ENCODE measurements around the gene KRT81. TPM values are rescaled to one million over a fixed set of nuclear protein-coding genes. Genes with fewer than 3 reads are reported as not detected.

The KRT81 gene
- total RNA-seq, 2 experiments from 2014 or later: not detected

- Mint-ChIP-seq H3K36me3 (ENCODE audit: low read depth) (no peaks in the 10 kb centered on the region), H3K27ac (no peak overlapping the region), H3K4me1 (ENCODE audit: low read depth) (peaks cover 13% of the 10 kb centered on the region), H3K4me3 (no peak overlapping the region), H3K27me3 (ENCODE audit: low read depth) (peaks cover 5% of the 10 kb centered on the region), H3K9me3 (no peaks in the 10 kb centered on the region)
- peak; percentile 90 for DNase-seq
- CTCF ChIA-PET: interaction anchor here (0.6 to 4.3 kb wide), 37 partner anchors 9 to 551 kb away, joined by 3 to 37 read pairs (median 4); no protein-coding TSS in a partner anchor
- intact Hi-C loops (cut with micrococcal nuclease): loop anchor here (1.0 kb wide), 2 partner anchors 105 to 171 kb away; no protein-coding TSS in a partner anchor
Measured at GRCh38 chr12:52327052-52327829, 35.9 kb upstream of the KRT81 start.

- CTCF ChIA-PET: interaction anchor here (1.2 to 1.4 kb wide), 2 partner anchors 14 to 45 kb away, joined by 3 read pairs; no protein-coding TSS in a partner anchor
- intact Hi-C loops (cut with micrococcal nuclease): no loop called here
- H3K4me1 Mint-ChIP-seq (ENCODE audit: low read depth): peaks cover 13% of the 10 kb centered on the region
- no peaks in the 10 kb centered on the region for H3K36me3 Mint-ChIP-seq (ENCODE audit: low read depth)
- H3K27ac Mint-ChIP-seq: no peak overlapping the region
- H3K27me3 Mint-ChIP-seq (ENCODE audit: low read depth): peaks cover 15% of the 10 kb centered on the region
- no peak for DNase-seq
- H3K9me3 Mint-ChIP-seq: no peaks in the 10 kb centered on the region
- H3K4me3 Mint-ChIP-seq: no peak overlapping the region
Measured at GRCh38 chr12:52324153-52324444, 32.8 kb upstream of the KRT81 start.

- no peak overlapping the region for H3K4me3 Mint-ChIP-seq
- DNase-seq: no peak
- H3K36me3 Mint-ChIP-seq (ENCODE audit: low read depth): no peaks in the 10 kb centered on the region
- intact Hi-C loops (cut with micrococcal nuclease): no loop called here
- H3K9me3 Mint-ChIP-seq: no peaks in the 10 kb centered on the region
- CTCF ChIA-PET: interaction anchor here (1.2 kb wide), 1 partner anchor 44 kb away, joined by 3 read pairs; no protein-coding TSS in a partner anchor
- H3K27ac Mint-ChIP-seq: no peak overlapping the region
- H3K4me1 Mint-ChIP-seq (ENCODE audit: low read depth): peaks cover 13% of the 10 kb centered on the region
- H3K27me3 Mint-ChIP-seq (ENCODE audit: low read depth): peaks cover 15% of the 10 kb centered on the region
Measured at GRCh38 chr12:52323416-52324152, 32.2 kb upstream of the KRT81 start.

GRCh38 chr12:52323001-52323400 is 31.7 kb upstream of the KRT81 start:
- Mint-ChIP-seq H3K9me3 (no peaks in the 10 kb centered on the region), H3K4me3 (no peak overlapping the region), H3K4me1 (ENCODE audit: low read depth) (peaks cover 13% of the 10 kb centered on the region), H3K27me3 (ENCODE audit: low read depth) (peaks cover 15% of the 10 kb centered on the region), H3K27ac (no peak overlapping the region), H3K36me3 (ENCODE audit: low read depth) (no peaks in the 10 kb centered on the region)
- no peak for DNase-seq
- CTCF ChIA-PET: no interaction called here
- intact Hi-C loops (cut with micrococcal nuclease): no loop called here

GRCh38 chr12:52322069-52322468 is 30.7 kb upstream of the KRT81 start:
- H3K9me3 Mint-ChIP-seq: no peaks in the 10 kb centered on the region
- H3K4me3 Mint-ChIP-seq: no peak overlapping the region
- no peaks in the 10 kb centered on the region for H3K36me3 Mint-ChIP-seq (ENCODE audit: low read depth)
- no peak overlapping the region for H3K27ac Mint-ChIP-seq
- DNase-seq: no peak
- CTCF ChIA-PET: no interaction called here
- intact Hi-C loops (cut with micrococcal nuclease): no loop called here
- H3K27me3 Mint-ChIP-seq (ENCODE audit: low read depth): peaks cover 15% of the 10 kb centered on the region
- peaks cover 4% of the 10 kb centered on the region for H3K4me1 Mint-ChIP-seq (ENCODE audit: low read depth)

GRCh38 chr12:52321418-52321817 is 30.1 kb upstream of the KRT81 start:
- H3K9me3 Mint-ChIP-seq: no peaks in the 10 kb centered on the region
- CTCF ChIA-PET: interaction anchor here (0.9 to 1.0 kb wide), 2 partner anchors 10 to 42 kb away, joined by 3 read pairs; no protein-coding TSS in a partner anchor
- intact Hi-C loops (cut with micrococcal nuclease): no loop called here
- peaks cover 15% of the 10 kb centered on the region for H3K27me3 Mint-ChIP-seq (ENCODE audit: low read depth)
- no peaks in the 10 kb centered on the region for H3K4me1 Mint-ChIP-seq (ENCODE audit: low read depth)
- no peaks in the 10 kb centered on the region for H3K36me3 Mint-ChIP-seq (ENCODE audit: low read depth)
- no peak overlapping the region for H3K4me3 Mint-ChIP-seq
- no peak for DNase-seq
- H3K27ac Mint-ChIP-seq: no peak overlapping the region

GRCh38 chr12:52320784-52321400 is 29.6 kb upstream of the KRT81 start, which contains the start of gene KRT83:
TSS of gene KRT83 (minus strand) at chr12:52321398. CDS start at chr12:52321335, 63 bp downstream.
- H3K4me3 Mint-ChIP-seq: no peak within 1 kb of the TSS
- no peaks in the 10 kb centered on the region for H3K4me1 Mint-ChIP-seq (ENCODE audit: low read depth)
- H3K27ac Mint-ChIP-seq: no peak within 1 kb of the TSS
- no peaks in the 10 kb centered on the region for H3K9me3 Mint-ChIP-seq
- DNase-seq: no peak
- CTCF ChIA-PET: interaction anchor here (0.9 to 1.0 kb wide), 2 partner anchors 9 to 41 kb away, joined by 3 read pairs; no protein-coding TSS in a partner anchor
- H3K27me3 Mint-ChIP-seq (ENCODE audit: low read depth): peaks cover 15% of the 10 kb centered on the region
- intact Hi-C loops (cut with micrococcal nuclease): no loop called here
- H3K36me3 Mint-ChIP-seq (ENCODE audit: low read depth): no peaks in the 10 kb centered on the region

- no peak overlapping the region for H3K4me3 Mint-ChIP-seq
- CTCF ChIA-PET: interaction anchor here (0.9 to 1.7 kb wide), 4 partner anchors 8 to 561 kb away, joined by 4 to 6 read pairs (median 4); no protein-coding TSS in a partner anchor
- no peak overlapping the region for H3K27ac Mint-ChIP-seq
- no peaks in the 10 kb centered on the region for H3K36me3 Mint-ChIP-seq (ENCODE audit: low read depth)
- intact Hi-C loops (cut with micrococcal nuclease): no loop called here
- H3K9me3 Mint-ChIP-seq: no peaks in the 10 kb centered on the region
- H3K4me1 Mint-ChIP-seq (ENCODE audit: low read depth): no peaks in the 10 kb centered on the region
- no peak for DNase-seq
- H3K27me3 Mint-ChIP-seq (ENCODE audit: low read depth): peaks cover 15% of the 10 kb centered on the region
Measured at GRCh38 chr12:52319097-52319496, 27.8 kb upstream of the KRT81 start.

GRCh38 chr12:52318241-52318990 is 27.1 kb upstream of the KRT81 start:
- CTCF ChIA-PET: interaction anchor here (0.7 to 1.7 kb wide), 6 partner anchors 8 to 549 kb away, joined by 3 to 6 read pairs (median 4); no protein-coding TSS in a partner anchor
- intact Hi-C loops (cut with micrococcal nuclease): no loop called here
- DNase-seq: no peak
- peaks cover 15% of the 10 kb centered on the region for H3K27me3 Mint-ChIP-seq (ENCODE audit: low read depth)
- no peaks in the 10 kb centered on the region for H3K36me3 Mint-ChIP-seq (ENCODE audit: low read depth)
- H3K4me3 Mint-ChIP-seq: no peak overlapping the region
- H3K9me3 Mint-ChIP-seq: no peaks in the 10 kb centered on the region
- H3K4me1 Mint-ChIP-seq (ENCODE audit: low read depth): no peaks in the 10 kb centered on the region
- H3K27ac Mint-ChIP-seq: no peak overlapping the region

- intact Hi-C loops (cut with micrococcal nuclease): no loop called here
- peaks cover 13% of the 10 kb centered on the region for H3K27me3 Mint-ChIP-seq (ENCODE audit: low read depth)
- no peaks in the 10 kb centered on the region for H3K4me1 Mint-ChIP-seq (ENCODE audit: low read depth)
- no peak overlapping the region for H3K4me3 Mint-ChIP-seq
- no peaks in the 10 kb centered on the region for H3K9me3 Mint-ChIP-seq
- H3K36me3 Mint-ChIP-seq (ENCODE audit: low read depth): no peaks in the 10 kb centered on the region
- CTCF ChIA-PET: interaction anchor here (0.7 to 1.7 kb wide), 3 partner anchors 10 to 32 kb away, joined by 3 to 5 read pairs (median 3); no protein-coding TSS in a partner anchor
- no peak for DNase-seq
- no peak overlapping the region for H3K27ac Mint-ChIP-seq
Measured at GRCh38 chr12:52317468-52318052, 26.2 kb upstream of the KRT81 start.

GRCh38 chr12:52316701-52317100 is 25.4 kb upstream of the KRT81 start:
- DNase-seq: no peak
- Mint-ChIP-seq H3K36me3 (ENCODE audit: low read depth) (no peaks in the 10 kb centered on the region), H3K9me3 (no peaks in the 10 kb centered on the region), H3K4me3 (no peak overlapping the region), H3K4me1 (ENCODE audit: low read depth) (no peaks in the 10 kb centered on the region), H3K27me3 (ENCODE audit: low read depth) (peaks cover 10% of the 10 kb centered on the region), H3K27ac (no peak overlapping the region)
- CTCF ChIA-PET: interaction anchor here (0.9 to 1.8 kb wide), 3 partner anchors 10 to 160 kb away, joined by 4 to 7 read pairs (median 5); no protein-coding TSS in a partner anchor
- intact Hi-C loops (cut with micrococcal nuclease): no loop called here
